CD8-positive, alpha-beta memory T cell (primary cell): ENCODE results near the gene EFTUD2. TPM values are rescaled to one million over a fixed set of nuclear protein-coding genes. Genes with fewer than 3 reads are reported as not detected.
"Not testable (repeated sequence)": the region's sequence is repeated elsewhere in the genome, so short reads cannot be mapped to it uniquely, and the experiment has no call there.

Source experiments
- CTCF ChIA-PET: fragments of 350-600 bp; sonication (Branson Sonifier 250); formaldehyde crosslinking; loops from one replicate; lab custom pipeline; 2021; ENCODE audit warnings: antibody characterized with exemption; lab: Charles Lee
- POLR2A ChIA-PET: fragments of 350-600 bp; sonication (Branson Sonifier 250); formaldehyde crosslinking; loops from one replicate; lab custom pipeline; 2021; ENCODE audit warnings: antibody characterized with exemption; lab: Charles Lee
- DNase-seq, 5 donors: peaks; one replicate each; pipeline versions ENCODE4 v3.0.0 to v3.0.0-alpha.2; 2020 to 2022; ENCODE audit warnings: mixed read lengths in 1 of 5
- H3K27ac ChIP-seq: one replicate; pipeline ENCODE4 v1.7.0; 2013; ENCODE audit warnings: low read depth, mild to moderate bottlenecking, low read length, moderate library complexity
- H3K27me3 ChIP-seq: 2 replicates; pipeline ENCODE4 v1.7.0; 2013; ENCODE audit warnings: low read length, mild to moderate bottlenecking; ENCODE audit not compliant: insufficient read depth, poor library complexity, severe bottlenecking
- H3K36me3 ChIP-seq: 2 replicates; pipeline ENCODE4 v1.7.0; 2013; ENCODE audit warnings: mild to moderate bottlenecking, low read length, moderate library complexity; ENCODE audit not compliant: insufficient read depth
- H3K4me1 ChIP-seq: 2 replicates; pipeline ENCODE4 v1.7.0; 2013; ENCODE audit warnings: mild to moderate bottlenecking, low read length, moderate library complexity; ENCODE audit not compliant: insufficient read depth
- H3K4me3 ChIP-seq: 2 replicates; pipeline ENCODE4 v1.7.0; 2013; ENCODE audit warnings: mild to moderate bottlenecking, low read length
- H3K9me3 ChIP-seq: 2 replicates; pipeline ENCODE4 v1.7.0; 2013; ENCODE audit warnings: mild to moderate bottlenecking, low read length
- H3K27ac Mint-ChIP-seq, 8 donors: one replicate each; pipeline ENCODE4 v1.8.0; 2020 to 2021; ENCODE audit warnings: mixed read lengths in 8 of 8, mild to moderate bottlenecking in 6 of 8, inconsistent platforms in 3 of 8, moderate library complexity in 3 of 8
- H3K27me3 Mint-ChIP-seq, 2 donors: one replicate each; pipeline ENCODE4 v1.8.0; 2020 to 2021; ENCODE audit warnings: mixed read lengths in 2 of 2, mild to moderate bottlenecking in 1 of 2, moderate library complexity in 1 of 2
- H3K36me3 Mint-ChIP-seq, 3 donors: one replicate each; pipeline ENCODE4 v1.8.0; 2020 to 2021; ENCODE audit warnings: mixed read lengths in 3 of 3, inconsistent platforms in 1 of 3, mild to moderate bottlenecking in 1 of 3
- H3K4me1 Mint-ChIP-seq, 3 donors: one replicate each; pipeline ENCODE4 v1.8.0; 2020 to 2021; ENCODE audit warnings: mixed read lengths in 3 of 3, inconsistent platforms in 1 of 3, mild to moderate bottlenecking in 1 of 3
- H3K4me3 Mint-ChIP-seq, 7 donors: one replicate each; pipeline ENCODE4 v1.8.0; 2020 to 2021; ENCODE audit warnings: mixed read lengths in 7 of 7, mild to moderate bottlenecking in 6 of 7, moderate library complexity in 4 of 7, inconsistent platforms in 2 of 7
- H3K9me3 Mint-ChIP-seq, 5 donors: one replicate each; pipeline ENCODE4 v1.8.0; 2020 to 2022; ENCODE audit warnings: mixed read lengths in 5 of 5, mild to moderate bottlenecking in 3 of 5, moderate library complexity in 2 of 5, inconsistent platforms in 1 of 5
- polyA plus RNA-seq: library from polyadenylated mRNA; unstranded; fragments of 300-500 nt; fragmentation: Illumina TruSeq; gene quantifications from one replicate; pipeline ENCODE4 v1.2.3, GENCODE V29; 2021
- total RNA-seq, 2 experiments: library from RNA; stranded (reverse); gene quantifications; one replicate each; pipeline ENCODE4 v1.2.3, GENCODE V29; 2021

EFTUD2 gene
- total RNA-seq = 100 to 1,000 TPM; 229 to 241 TPM
- polyA plus RNA-seq = 77.6 TPM

DNA sequence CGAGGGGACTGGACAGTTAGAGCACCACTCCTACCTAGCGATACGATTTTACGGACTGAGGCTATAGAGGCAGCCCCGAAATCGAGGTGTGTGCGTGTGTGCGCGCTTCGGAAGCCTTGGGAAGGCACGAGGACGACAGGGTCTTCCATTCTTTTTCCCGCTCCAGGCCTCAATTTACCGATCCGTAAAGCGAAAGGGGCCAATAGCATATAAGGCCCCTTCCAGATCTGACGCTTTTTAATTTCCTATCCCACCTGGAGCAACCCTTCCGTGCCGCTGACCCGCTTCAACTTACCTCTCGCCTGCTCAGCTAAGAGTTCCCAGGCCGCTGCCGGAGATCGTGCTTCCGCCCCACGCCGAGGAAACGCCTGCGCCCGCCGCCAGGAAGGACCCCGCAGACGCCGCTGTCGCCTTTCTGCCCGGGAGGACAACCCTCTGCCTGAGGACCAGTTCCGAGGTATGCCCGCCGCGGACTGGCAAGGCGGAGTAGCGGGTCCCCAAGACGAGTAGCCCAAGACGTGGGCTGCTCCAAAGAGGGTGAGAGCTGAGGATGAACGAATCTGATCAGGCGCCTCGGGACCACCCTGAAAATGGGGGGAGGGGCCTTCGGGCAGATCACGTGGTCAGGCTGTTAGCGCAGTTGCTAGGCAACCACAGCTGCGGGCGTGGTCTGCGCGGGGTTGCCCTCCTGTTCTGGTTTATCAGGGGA is at the start of gene EFTUD2:
EFTUD2 (minus strand) TSS at position 372 of the 709 bp plus-strand sequence. CDS start 4,924 bp downstream, outside the sequence.
- POLR2A ChIA-PET = interaction anchor here (1.3 to 1.7 kb wide), 3 partner anchors 120 to 250 kb away, joined by 4 to 7 read pairs (median 5); partner anchors contain the start of gene HEXIM1

DNA sequence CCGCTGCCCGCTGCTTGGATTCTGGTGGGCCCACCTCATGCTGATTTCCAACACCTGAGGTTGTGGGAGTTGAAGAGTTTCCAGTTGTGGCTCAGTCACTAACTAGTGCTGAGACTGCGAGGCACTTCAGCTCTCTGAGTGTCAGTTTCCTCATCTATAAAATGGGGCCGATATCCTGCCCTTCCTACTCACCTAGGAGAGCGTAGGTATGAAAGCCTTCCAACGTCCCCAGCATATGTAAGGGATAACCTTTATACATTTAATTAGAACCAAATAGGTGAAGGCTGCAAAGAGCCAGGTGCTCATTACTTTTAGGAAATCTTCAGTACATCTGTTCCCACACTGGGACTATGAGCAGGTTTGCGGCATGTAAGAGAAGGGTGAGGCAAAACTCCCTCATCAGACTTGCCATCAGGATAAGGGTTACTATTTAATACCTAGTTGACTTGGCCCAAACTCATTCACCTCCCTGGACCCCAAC is 49.1 kb upstream of the EFTUD2 start:
- H3K9me3 Mint-ChIP-seq = no peaks in the 10 kb centered on the region
- H3K36me3 Mint-ChIP-seq = peaks cover 0 to 2% (median 0%) of the 10 kb centered on the region in 3 donors
- Histone ChIP-seq H3K36me3 (no peaks in the 10 kb centered on the region), H3K4me1 (peaks cover 10% of the 10 kb centered on the region), H3K4me3 (peak overlapping the region; percentile 100), H3K9me3 (no peaks in the 10 kb centered on the region), H3K27ac (peak overlapping the region; percentile 74), H3K27me3 (peaks cover 4% of the 10 kb centered on the region)
- DNase-seq = no peak
- H3K4me1 Mint-ChIP-seq = peaks cover 8 to 21% (median 18%) of the 10 kb centered on the region in 3 donors
- peak overlapping the region; percentile 82 to 97 (median 96) for H3K4me3 Mint-ChIP-seq
- ChIA-PET POLR2A (no interaction called here), CTCF (no interaction called here)
- H3K27me3 Mint-ChIP-seq = peaks cover 2 to 6% of the 10 kb centered on the region in 2 donors
- H3K27ac Mint-ChIP-seq = peak overlapping the region in 7 of 8 donors; percentile 27 to 98 (median 95)

More for the DNA sequence above, at the start of gene EFTUD2:
- H3K36me3 ChIP-seq = peaks cover 4% of the 10 kb centered on the region
- H3K27ac ChIP-seq = peak within 1 kb of the TSS; percentile 99
- peak within 1 kb of the TSS; percentile 99 to 100 (median 100) for H3K27ac Mint-ChIP-seq
- H3K4me1 ChIP-seq = peaks cover 21% of the 10 kb centered on the region
- peaks cover 0 to 4% of the 10 kb centered on the region in 2 donors for H3K27me3 Mint-ChIP-seq
- peaks cover 25 to 40% (median 35%) of the 10 kb centered on the region in 3 donors for H3K4me1 Mint-ChIP-seq
- peak within 1 kb of the TSS; percentile 88 to 99 (median 96) for H3K4me3 Mint-ChIP-seq
- CTCF ChIA-PET = interaction anchor here (1.0 to 2.0 kb wide), 4 partner anchors 12 to 123 kb away, joined by 3 to 6 read pairs (median 4); no protein-coding TSS in a partner anchor
- H3K36me3 Mint-ChIP-seq = peaks cover 3 to 28% (median 5%) of the 10 kb centered on the region in 3 donors
- H3K27me3 ChIP-seq = no peaks in the 10 kb centered on the region
- no peaks in the 10 kb centered on the region for H3K9me3 ChIP-seq
- DNase-seq = peak; percentile 89 to 96 (median 96)
- H3K4me3 ChIP-seq = peak within 1 kb of the TSS; percentile 95
- H3K9me3 Mint-ChIP-seq = no peaks in the 10 kb centered on the region

DNA sequence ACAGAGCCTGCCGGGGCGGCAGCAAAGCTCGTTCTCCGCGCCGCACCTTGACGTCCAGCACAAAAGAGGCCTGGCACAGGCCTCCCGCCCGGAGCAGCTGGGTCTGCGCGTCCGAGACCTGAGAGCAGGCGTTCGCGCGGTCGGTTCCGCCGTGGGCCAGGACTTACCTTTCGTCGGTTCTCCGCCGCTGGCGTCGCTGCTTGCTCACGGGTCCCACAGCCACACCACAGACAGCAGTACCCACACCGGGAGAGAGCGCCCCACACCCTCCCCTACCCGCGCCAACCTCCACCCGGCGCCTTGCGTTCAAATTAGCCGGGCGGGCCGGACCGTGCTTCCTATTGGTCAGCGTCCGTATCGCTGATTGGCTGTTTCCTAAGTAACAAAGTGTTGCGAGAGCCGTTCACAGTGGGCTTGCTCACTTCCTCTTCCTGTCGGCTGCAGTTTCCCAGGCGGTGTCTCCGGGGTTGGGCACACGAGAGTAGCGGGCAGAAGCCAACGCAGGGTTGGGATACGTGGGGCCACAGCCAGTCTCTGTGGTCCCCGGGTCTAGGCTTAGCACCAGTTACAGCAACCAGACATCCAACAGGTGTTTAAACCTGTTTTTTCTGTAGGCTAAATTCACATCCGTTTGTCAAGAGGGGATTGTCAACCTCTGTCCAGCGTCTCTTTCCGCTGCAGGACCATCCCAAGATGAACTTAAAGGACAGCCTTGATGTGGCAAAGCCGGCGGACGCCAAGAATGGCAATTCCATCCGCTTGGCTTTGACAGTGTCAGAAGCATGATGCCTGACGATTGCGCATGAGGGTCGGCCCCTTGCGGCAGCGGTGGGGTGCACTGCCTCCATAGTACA is 48.4 kb upstream of the EFTUD2 start, which contains the start of gene KIF18B:
KIF18B (minus strand) TSS at position 313 of the 854 bp plus-strand sequence. CDS start 11,429 bp downstream, outside the sequence.
- CTCF ChIA-PET = interaction anchor here (1.3 to 1.7 kb wide), 2 partner anchors 15 to 27 kb away, joined by 3 to 5 read pairs; no protein-coding TSS in a partner anchor
- Mint-ChIP-seq H3K27me3 (peaks cover 2 to 6% of the 10 kb centered on the region in 2 donors), H3K4me3 (peak within 1 kb of the TSS; percentile 82 to 97 (median 96)), H3K27ac (peak within 1 kb of the TSS; percentile 63 to 98 (median 94)), H3K9me3 (no peaks in the 10 kb centered on the region), H3K4me1 (peaks cover 8 to 21% (median 18%) of the 10 kb centered on the region in 3 donors), H3K36me3 (peaks cover 0 to 2% (median 0%) of the 10 kb centered on the region in 3 donors)
- H3K36me3 ChIP-seq = no peaks in the 10 kb centered on the region
- H3K4me1 ChIP-seq = peaks cover 10% of the 10 kb centered on the region
- H3K4me3 ChIP-seq = peak within 1 kb of the TSS; percentile 100
- H3K27me3 ChIP-seq = peaks cover 4% of the 10 kb centered on the region
- DNase-seq = peak; percentile 79 to 90 (median 84)
- H3K9me3 ChIP-seq = no peaks in the 10 kb centered on the region
- POLR2A ChIA-PET = interaction anchor here (0.6 kb wide), 1 partner anchor 1019 kb away, joined by 3 read pairs; no protein-coding TSS in a partner anchor
- peak within 1 kb of the TSS; percentile 74 for H3K27ac ChIP-seq

DNA sequence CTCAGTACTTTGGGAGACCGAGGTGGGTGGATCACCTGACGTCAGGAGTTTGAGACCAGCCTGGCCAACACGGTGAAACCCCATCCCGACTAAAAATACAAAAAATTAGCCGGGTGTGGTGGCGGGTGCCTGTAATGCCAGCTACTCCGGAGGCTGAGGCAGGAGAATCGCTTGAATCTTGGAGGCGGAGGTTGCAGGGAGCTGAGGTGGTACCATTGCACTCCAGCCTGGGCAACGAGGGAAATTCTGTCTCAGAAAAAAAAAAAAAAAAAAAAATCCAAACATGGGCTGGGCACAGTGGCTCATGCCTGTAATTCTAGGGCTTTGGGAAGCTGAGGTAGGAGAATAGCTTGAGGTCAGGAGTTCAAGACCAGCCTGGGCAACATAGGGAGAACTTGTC is 46.4 kb upstream of the EFTUD2 start:
- H3K9me3 ChIP-seq, H3K4me3 ChIP-seq, H3K27me3 ChIP-seq, H3K36me3 Mint-ChIP-seq, H3K4me3 Mint-ChIP-seq, H3K4me1 ChIP-seq, DNase-seq, POLR2A ChIA-PET, H3K9me3 Mint-ChIP-seq, H3K27ac ChIP-seq, H3K27ac Mint-ChIP-seq, H3K36me3 ChIP-seq, H3K27me3 Mint-ChIP-seq: not testable (repeated sequence)
- CTCF ChIA-PET = interaction anchor here (0.7 kb wide), 1 partner anchor 15 kb away, joined by 3 read pairs; no protein-coding TSS in a partner anchor
- H3K4me1 Mint-ChIP-seq = peaks cover 9 to 26% (median 25%) of the 10 kb centered on the region in 3 donors

DNA sequence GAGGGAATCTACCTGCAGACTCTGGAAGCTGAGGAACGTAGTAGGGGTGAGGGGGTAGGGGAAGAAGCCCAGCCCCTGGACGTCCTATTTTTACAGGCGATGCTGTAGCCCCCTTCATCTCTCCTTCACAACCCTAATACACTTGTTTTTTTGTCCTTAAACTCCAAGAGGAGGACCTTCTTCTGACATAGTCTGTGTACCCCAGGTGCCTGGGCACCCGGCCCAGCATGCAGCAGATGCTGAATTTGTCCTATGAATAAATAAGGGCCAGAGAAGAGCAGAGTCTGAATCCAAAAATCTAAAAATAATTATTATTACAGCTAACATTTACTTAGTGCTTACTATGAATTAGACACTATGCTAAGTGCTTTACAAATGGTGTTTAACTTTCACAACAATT is 43.2 kb upstream of the EFTUD2 start:
- Mint-ChIP-seq H3K27me3 (peaks cover 2 to 6% of the 10 kb centered on the region in 2 donors), H3K9me3 (peaks cover 0 to 4% (median 0%) of the 10 kb centered on the region in 5 donors), H3K27ac (peak overlapping the region in 1 of 8 donors; percentile 58), H3K4me3 (no peak overlapping the region), H3K36me3 (peaks cover 0 to 4% (median 0%) of the 10 kb centered on the region in 3 donors), H3K4me1 (peaks cover 3 to 15% (median 14%) of the 10 kb centered on the region in 3 donors)
- no peak for DNase-seq
- Histone ChIP-seq H3K27ac (no peak overlapping the region), H3K9me3 (no peaks in the 10 kb centered on the region), H3K4me3 (no peak overlapping the region), H3K36me3 (no peaks in the 10 kb centered on the region), H3K27me3 (peaks cover 4% of the 10 kb centered on the region), H3K4me1 (peaks cover 4% of the 10 kb centered on the region)
- ChIA-PET POLR2A (no interaction called here), CTCF (interaction anchor here (0.7 to 1.4 kb wide), 2 partner anchors 13 to 80 kb away, joined by 3 read pairs; no protein-coding TSS in a partner anchor)

DNA sequence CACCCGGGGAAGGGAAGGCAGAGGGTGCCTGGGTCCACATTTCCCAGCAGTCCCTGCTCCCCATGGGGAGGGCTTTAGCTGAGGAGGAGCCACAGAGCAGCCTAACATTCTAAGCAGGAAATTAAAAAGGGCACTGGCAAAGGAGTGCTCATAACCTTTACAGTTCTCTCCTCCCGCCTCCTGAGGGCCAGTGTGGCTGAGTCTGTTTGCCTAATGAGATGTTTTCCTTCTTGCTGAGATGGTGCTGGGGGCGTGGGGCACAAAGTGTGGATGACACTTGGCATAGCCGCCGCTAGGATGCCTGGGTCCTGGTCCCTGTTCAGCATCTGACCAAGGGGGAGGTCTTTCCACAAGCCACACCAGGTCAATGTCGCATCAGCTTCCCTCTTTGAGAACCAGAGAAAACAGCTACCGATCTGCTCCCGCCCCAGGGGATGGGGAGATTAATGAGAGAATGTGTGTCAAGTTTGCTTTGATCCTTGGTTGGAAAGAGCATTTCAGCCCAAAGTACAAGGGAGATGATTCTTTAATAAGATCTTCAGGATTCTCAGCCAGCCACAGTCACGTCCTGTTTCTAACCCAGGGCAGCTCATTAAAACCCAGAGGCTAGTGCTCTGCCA is 42.6 kb upstream of the EFTUD2 start:
- no peak for DNase-seq
- Mint-ChIP-seq H3K36me3 (peaks cover 0 to 4% (median 0%) of the 10 kb centered on the region in 3 donors), H3K4me3 (peak overlapping the region in 1 of 7 donors; percentile 18), H3K27ac (peak overlapping the region in 4 of 8 donors; percentile 4 to 58 (median 49)), H3K27me3 (peaks cover 2 to 6% of the 10 kb centered on the region in 2 donors), H3K4me1 (peaks cover 1 to 15% (median 11%) of the 10 kb centered on the region in 3 donors), H3K9me3 (peaks cover 0 to 4% (median 0%) of the 10 kb centered on the region in 5 donors)
- no peaks in the 10 kb centered on the region for H3K4me1 ChIP-seq
- no peak overlapping the region for H3K4me3 ChIP-seq
- peaks cover 4% of the 10 kb centered on the region for H3K27me3 ChIP-seq
- POLR2A ChIA-PET = no interaction called here
- CTCF ChIA-PET = interaction anchor here (1.4 kb wide), 1 partner anchor 12 kb away, joined by 3 read pairs; no protein-coding TSS in a partner anchor
- no peaks in the 10 kb centered on the region for H3K9me3 ChIP-seq
- H3K27ac ChIP-seq = no peak overlapping the region
- no peaks in the 10 kb centered on the region for H3K36me3 ChIP-seq

DNA sequence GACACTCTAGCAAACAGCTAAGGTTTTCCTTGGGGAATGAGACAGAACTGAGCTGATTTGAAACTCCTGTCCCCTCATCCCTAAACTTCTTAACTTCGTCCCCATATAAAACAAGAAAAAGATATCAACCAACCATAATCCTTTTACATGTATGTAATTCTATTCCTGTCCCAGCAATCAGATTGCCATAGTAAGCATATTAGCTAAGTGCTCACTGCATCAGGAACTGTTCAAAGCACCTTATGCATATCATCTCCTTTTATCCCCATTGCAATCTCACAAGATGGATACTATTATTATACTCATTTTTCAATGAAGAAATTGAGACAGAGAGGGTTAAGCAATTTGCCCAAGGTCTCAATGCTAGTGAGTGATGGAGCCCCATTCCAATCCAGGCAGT is 41.5 kb upstream of the EFTUD2 start:
- H3K9me3 ChIP-seq = no peaks in the 10 kb centered on the region
- Mint-ChIP-seq H3K27me3 (no peaks in the 10 kb centered on the region), H3K27ac (no peak overlapping the region), H3K36me3 (peaks cover 0 to 4% (median 0%) of the 10 kb centered on the region in 3 donors), H3K4me1 (peaks cover 1 to 6% (median 5%) of the 10 kb centered on the region in 3 donors), H3K4me3 (no peak overlapping the region), H3K9me3 (peaks cover 0 to 4% (median 0%) of the 10 kb centered on the region in 5 donors)
- no peak overlapping the region for H3K4me3 ChIP-seq
- H3K27ac ChIP-seq = no peak overlapping the region
- no peaks in the 10 kb centered on the region for H3K36me3 ChIP-seq
- CTCF ChIA-PET = no interaction called here
- POLR2A ChIA-PET = no interaction called here
- H3K27me3 ChIP-seq = no peaks in the 10 kb centered on the region
- H3K4me1 ChIP-seq = no peaks in the 10 kb centered on the region
- no peak for DNase-seq
